Caki2 (cell line): ENCODE data around the gene TM4SF1. TPM values are rescaled to one million over a fixed set of nuclear protein-coding genes. Genes with fewer than 3 reads are reported as not detected.
"Not testable (repeated sequence)": the region's sequence is repeated elsewhere in the genome, so short reads cannot be mapped to it uniquely, and the experiment has no call there.

Source experiments
- DNase-seq: peaks from one replicate; pipeline ENCODE4 v3.0.0-alpha.2; 2015; ENCODE audit warnings: low read depth
- in situ Hi-C: cut with HindIII; loops from 2 replicates; pipeline ENCODE4 v1.10.0; 2016; ENCODE audit warnings: low sequenced_read_pairs, low pct_unique_long_range_greater_than_20kb, mixed read lengths
- total RNA-seq: library from RNA; depleted of rRNA; stranded (reverse); fragments of >200 nt; shearing (Covaris generic); gene quantifications from 2 replicates; pipeline ENCODE4 v1.2.3, GENCODE V29; 2014; ENCODE audit warnings: low replicate concordance

Gene TM4SF1
- total RNA-seq, 1 experiment from 2014 or later = 64.6 TPM

DNA sequence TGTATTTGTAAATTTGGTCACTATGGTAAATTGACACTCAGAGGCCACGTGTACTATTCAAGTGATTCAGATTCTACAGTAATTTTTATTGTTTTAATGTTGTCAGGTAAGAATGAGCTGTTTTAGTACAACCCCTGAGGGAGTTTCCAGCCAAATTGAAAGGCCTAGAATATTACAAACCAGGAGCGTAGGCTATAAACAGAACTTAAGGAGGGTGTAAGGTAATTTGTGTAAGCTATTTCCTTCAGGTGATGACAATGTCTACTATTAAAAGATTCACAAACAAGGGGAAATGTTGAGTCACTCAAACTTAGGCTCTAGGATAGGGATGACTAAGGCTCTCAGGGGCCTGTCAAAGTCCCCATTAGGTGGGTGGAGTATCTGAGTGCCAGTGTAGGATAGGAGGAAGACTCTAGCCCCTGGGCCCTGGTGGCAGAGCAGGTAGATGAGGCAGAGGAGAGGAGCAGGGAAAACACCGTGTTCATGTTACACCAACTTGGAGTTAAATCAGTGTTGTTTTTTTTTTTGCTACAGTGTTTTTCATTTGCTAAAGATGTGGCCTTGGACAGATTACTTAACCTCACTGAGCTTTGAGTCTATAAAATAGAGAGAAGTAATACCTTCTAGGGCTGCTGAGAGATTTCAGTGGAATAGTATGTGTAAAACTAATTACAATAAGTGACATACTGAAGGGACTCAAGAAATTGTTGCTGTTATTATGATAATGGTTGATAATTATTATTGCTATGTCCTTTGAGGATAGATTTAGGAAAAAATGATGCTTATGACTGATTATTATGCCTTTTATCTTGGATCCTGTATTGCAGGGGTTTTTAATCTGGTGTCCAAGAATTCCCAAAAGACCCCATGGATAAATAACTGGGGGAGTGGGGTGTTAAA is 10.3 kb downstream of the TM4SF1 start:
- in situ Hi-C loops = no loop called here
- DNase-seq = peak; percentile 90

DNA sequence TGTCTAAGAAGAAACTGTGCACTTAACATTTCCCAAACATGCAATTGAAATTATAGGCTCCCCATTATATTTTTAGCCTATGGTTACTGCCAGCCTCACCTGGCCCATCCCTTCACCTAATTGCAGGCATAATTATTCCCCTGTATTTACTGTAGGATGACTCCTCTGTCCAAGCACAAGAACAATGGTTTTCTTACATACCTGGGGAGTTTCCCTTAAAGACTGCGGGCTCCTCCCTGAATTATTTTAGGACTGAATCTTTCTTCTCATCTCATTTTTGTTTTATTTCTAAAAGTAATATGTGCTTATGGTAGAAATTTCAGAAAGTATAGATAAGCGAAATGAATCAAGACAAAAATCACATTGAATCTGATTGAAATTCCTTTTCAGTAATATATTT is 11.4 kb downstream of the TM4SF1 start:
- in situ Hi-C loops = no loop called here

DNA sequence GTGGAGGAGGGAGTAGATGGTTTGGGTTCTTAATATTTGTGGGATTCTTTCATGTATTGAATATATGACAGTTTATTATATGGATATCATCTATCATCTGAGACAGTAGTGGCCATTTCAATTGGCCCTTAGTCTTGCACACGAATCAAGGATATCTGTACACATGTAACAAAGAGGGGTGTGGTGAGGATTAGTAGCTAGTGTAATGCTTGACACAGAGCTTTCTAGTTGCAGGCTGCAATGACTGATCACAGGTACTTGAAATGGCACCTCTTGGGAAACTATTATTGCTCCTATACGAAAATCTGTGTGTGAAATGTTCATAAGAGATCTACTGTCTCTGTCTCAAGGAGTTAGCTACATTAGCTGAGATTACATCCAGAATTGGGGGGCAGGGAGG is 12.8 kb downstream of the TM4SF1 start:
- in situ Hi-C loops = no loop called here
- no peak for DNase-seq

More for the DNA sequence above, 11.4 kb downstream of the TM4SF1 start:
- no peak for DNase-seq

DNA sequence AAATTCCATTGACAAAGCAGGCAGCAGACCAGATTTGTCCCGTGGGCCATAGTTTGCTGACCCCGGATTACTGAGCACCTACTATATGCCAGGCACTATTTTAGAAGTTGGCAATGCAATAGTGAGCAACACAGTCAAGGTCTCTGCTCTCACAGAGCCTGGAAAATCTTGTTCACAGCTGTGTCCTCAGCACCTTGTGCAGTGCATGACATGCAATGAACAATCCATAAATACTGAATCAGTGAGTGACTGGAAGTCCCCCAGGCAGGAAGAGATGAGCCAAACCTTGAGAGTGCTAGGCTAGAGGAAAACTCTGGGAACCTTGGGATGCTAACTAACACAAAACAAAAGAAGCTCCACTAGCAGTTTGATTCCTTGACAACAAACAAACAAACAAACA is 14.4 kb downstream of the TM4SF1 start:
- no peak for DNase-seq
- in situ Hi-C loops = no loop called here

DNA sequence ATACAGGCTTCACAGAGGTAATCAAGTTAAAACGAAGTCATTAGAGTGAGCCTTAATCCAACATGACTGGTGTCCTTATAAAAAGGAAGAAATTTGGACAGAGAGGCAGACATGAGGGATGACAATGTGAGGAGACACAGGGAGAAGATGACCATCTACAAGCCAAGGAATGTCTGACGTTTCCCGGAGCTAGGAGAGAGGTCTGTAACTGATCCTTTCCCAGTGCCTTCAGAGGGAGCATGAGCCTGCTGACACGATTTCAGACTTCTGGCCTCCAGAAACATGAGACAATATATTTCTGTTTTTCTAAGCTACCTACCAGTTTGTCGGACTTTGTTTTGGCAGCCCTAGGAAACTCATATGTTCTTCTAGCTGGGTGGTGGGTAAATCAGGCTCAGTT is 15.1 kb downstream of the TM4SF1 start:
- in situ Hi-C loops = no loop called here
- DNase-seq = no peak

DNA sequence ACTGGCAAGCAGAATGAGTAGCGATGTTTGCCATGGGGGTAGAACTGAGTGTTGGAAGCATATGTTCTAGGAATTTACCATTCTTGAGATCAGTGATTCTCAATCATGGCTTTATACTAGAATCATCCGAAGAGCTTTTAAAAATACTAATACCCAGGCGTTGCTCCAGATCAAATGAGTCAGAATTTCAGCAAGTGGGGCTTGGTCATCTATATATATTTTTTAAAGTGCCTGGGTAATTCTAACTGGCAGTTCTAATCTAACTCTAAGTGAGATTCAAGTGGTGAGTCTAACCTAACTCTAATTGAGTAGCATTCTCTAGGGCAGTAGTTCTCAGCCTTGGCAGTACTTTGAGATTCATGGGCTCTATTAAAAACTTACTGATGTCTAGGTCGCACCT is 20.8 kb downstream of the TM4SF1 start:
- in situ Hi-C loops = no loop called here
- DNase-seq = no peak

DNA sequence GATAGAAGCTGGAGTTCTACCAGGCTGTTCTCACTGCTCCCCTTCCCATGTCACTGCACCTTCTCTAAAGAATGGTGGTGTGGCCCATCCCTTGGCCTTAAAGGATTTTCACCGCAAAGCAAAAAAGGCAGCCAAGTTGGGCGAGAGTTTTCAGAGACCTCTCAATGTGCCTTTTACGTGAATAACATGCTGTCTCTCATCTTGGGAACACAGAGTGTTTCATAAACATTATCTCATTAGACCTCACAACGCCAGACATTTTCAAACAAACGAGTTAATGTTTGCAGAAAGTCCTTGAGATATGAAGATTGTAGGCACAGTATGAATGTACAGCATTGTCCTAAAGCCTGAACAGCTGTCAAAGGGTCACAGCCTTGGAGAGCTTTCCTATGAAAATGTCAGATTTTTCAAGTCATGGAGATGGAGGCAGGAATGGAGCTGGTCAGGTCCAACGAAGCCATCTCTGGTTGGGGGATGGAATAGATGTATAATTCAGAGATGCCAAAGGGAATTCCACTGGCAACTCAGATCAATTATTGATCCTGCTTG is 21.3 kb downstream of the TM4SF1 start:
- in situ Hi-C loops = no loop called here
- DNase-seq = no peak

DNA sequence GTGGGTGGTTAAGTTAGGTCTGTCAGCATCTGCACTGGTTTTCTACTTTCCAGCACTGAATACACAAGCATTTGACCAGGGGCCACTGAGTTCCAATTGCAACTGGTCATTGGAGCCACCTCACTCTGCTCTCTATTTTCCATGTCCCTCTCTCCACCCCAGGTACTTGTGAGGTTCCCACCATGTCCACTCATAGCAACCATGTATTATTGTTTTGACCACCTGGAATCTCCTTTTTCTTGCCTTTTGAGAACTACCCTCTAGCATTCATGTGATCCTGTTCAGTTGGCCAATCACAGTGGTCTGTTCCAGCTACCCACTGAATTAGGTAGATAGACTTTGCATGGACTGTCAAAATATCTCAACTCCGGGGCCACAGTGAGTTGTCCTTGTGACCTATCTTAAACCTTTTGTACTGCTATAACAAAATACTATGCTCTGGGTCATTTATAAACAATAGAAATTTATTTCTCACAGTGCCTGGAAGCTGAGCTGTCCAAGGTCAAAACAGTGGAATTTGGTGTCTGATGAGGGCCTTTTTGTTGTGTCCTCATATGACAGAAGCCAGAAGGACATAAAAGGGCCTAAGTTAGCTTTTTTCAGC is 23.8 kb downstream of the TM4SF1 start:
- in situ Hi-C loops = no loop called here
- DNase-seq = no peak

DNA sequence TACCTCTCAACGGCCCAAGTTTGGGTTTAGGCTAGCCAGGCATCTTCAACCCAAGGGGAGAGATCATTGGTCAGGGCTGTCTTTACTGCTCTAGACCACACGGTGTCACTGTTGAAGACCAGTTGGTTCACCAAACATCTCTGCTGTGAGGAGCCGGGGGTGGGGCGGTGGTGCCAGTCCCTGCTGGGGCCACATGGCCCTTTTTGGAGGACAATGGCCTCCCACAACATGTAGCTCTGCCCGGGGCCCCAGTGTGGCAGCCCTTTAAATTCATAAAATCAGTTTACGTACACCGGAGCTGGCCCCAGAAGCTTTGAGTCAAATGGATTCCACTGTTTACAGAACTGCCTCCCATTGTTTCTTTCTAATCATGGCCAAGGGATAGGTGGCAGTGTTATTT is 24.9 kb downstream of the TM4SF1 start:
- DNase-seq = no peak
- in situ Hi-C loops = no loop called here

DNA sequence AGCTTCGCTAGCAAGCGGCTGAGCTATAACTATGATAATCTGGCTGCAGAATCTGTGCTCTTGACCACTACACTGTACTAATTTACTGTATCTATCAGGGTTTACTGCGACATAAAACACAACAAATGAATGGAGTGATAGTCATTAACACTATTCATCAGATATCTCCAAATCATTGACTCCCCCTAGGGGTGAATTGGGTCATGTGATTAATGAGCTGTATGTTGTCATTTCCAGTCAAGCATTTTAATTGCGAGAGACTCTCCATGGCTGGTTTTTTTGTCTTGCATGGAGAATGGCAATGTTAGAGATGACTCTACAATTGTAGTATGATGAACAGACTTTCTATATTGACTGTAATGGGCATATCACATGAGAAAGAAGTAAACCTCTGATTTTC is 33.5 kb downstream of the TM4SF1 start:
- in situ Hi-C loops = no loop called here
- DNase-seq = peak; percentile 32

DNA sequence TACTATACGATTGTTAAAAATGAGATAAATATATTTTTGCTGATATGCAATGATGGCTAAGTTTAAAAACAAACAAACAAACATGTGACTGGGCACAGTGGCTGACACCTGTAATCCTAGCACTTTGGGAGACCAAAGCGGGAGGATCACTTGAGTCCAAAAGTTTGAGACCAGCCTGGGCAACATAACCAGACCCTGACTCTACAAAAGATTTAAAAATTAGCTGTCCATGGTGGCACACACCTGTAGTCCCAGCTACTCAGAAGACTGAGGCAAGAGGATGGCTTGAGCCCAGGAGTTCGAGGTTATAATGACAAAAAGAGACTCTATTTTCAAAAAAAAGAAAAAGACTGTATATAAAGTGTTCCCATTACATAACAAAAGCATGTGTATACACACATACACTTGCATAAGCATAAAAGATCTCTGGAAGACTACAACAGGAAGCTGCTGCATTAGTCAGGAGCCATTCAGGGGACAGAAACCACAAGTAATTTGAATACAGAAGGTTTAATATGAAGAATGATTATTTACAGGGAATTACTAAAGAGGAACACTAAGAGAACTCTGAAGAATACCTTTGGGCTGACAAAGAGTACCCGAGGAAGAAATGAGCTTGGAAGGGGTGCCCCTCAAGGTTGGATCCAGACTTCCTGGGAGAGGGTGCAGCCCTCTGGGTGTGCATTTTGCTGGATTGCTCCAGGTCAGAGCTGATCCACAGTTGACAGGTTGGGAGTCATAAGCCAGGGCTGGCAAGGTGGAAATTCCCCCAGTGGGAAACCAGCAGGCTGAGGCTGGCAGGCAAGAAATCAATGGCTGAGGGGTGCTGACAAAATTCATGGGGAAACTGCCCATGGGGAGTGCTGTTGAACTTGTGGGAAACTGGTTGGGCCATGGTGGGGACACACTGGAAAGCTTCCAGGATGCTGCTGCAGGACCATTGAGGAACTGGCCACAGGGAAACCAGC is 34.8 kb downstream of the TM4SF1 start:
- in situ Hi-C loops = no loop called here
- DNase-seq = peak; percentile 49

DNA sequence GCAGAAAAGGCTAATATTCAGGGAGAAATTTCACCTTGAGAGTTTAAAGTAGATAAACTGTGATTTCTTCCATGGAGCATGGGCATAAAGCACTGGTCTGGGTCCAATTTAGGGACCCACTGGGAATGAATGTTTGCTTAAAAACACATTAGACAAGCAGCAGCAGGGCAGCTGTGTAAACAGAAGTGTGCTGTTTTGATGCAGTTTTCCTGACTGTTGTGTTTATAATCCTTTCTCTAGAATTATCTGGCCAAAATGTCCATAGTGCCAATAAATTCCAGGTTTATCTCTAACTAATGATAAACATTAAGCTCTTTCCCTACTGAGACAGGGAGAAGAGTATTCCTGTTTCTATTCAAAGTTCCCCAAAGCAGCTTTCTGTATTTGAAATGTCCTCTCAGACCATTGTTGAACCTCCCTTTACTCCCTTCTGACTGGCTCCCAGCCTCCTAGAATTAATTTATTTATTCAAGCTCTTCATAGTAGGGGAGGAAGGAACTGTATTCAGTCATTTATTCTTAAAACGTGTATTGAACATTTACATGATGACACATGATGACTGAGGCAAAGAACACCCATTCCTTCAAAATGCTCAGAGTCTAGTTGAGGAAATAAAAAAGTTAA is 37.0 kb downstream of the TM4SF1 start:
- DNase-seq = peak; percentile 35
- in situ Hi-C loops = no loop called here

DNA sequence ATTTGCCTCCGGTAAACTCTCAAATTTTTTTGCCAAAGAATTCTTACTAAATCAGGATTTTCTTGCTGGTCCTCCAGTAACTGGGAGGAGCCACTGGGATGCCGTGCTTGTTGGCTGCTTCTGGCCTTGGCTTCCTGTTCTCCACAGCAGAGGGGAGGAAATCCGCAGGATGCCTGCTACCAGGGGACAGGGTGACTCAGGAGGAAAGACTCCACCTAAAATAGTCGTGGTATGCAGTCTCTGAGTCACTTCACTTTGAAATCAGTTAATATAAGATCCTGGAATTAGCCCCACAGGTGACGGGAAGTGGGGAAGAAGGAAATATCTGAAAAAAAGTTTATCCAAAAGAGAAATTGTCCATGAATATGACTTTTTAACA is 37.5 kb downstream of the TM4SF1 start:
- in situ Hi-C loops = no loop called here
- DNase-seq = peak; percentile 88

DNA sequence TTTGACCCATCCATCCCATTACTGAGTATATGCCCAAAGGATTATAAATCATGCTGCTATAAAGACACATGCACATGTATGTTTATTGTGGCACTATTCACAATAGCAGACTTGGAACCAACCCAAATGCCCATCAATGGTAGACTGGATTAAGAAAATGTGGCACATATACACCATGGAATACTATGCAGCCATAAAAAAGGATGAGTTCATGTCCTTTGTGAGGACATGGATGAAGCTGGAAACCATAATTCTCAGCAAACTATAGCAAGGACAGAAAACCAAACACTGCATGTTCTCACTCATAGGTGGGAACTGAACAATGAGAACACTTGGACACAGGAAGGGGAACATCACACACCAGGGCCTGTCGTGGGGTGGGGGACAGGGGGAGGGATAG is 40.0 kb downstream of the TM4SF1 start:
- DNase-seq, in situ Hi-C loops: not testable (repeated sequence)

DNA sequence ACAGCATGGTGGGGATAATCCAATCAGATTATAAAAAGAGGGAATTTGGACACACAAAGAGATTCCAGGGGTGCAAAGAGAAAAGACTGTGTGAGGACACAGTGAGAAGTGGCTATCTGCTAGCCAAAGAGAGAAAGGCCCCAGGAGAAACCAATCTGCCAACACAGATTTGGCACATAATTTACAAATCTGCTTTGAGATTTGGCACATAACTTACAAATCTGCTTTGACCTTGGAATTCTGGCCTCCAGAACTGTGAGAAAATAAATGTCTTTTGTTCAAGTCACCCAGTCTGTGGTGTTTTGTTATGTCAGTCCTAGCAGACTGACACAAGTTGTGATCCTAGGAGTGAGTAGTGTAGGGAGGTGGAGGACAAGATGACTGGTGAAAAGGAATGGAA is 40.5 kb downstream of the TM4SF1 start:
- in situ Hi-C loops = no loop called here
- DNase-seq = no peak

DNA sequence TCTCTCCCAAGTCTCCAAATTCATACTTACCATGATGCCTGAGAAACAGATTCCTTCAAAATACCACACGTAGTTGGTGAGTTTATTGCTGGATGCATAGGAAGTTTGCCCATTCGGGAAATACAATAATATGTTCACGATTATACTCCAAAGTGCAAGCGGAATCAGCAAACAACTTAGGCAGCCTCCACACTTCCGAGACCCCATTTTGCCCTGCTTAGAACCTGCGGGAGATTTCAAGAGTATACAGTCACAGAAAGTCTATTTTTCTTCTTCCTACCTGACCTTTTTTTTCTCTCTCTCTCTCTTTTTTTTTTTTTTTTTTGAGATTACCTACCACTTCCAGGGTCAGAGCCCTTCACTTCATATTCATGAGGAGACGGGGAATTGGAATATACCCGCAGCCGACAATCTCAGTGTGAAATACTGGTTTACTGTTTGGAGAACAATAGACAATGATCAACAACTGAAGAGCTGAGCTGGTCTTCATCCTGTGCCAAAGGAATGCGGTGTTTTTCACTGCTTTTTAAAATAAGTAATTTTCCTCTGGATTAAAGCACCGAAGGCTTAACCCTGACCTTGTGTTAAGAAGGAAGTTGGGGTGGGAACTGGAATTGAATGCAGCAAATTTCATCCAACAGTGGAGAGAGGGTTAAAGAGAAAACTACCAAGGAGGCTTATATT is 44.1 kb downstream of the TM4SF1 start, which contains the start of gene TM4SF18:
Gene TM4SF18, minus strand, starts transcription at position 461 of the 684 bp plus-strand sequence. Its CDS starts 254 bp downstream, at position 207.
- DNase-seq = peak; percentile 27
- in situ Hi-C loops = no loop called here

DNA sequence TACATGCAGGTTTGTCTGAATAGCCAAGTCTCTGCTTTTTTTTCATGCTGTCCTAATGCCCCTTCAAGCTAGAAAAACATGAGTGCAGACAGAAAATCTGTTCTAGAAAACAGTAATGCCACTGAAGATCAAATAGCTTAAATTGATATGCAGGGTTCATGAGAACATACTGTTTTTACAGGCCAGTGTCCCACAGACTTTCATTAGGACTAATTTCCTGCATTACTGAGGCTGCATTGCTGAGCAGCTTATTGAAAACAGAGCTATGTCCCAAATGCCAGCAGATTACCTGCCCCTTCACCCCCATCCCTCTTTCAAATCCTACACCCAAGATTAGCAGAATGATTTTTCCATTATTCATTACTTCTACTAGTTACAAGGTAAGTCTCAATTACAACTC is 44.7 kb downstream of the TM4SF1 start:
- in situ Hi-C loops = no loop called here
- DNase-seq = peak; percentile 21
